Stimulated activated CD4-positive, alpha-beta T cell treated with anti-CD3 and anti-CD28 coated beads, Interleukin-15, amount 100 ng/mL, for 24 hours (primary cell): ENCODE measurements around the gene SARS2.
"Not testable (repeated sequence)": the region's sequence is repeated elsewhere in the genome, so short reads cannot be mapped to it uniquely, and the experiment has no call there.

Experiments used
- DNase-seq: peaks from one replicate; pipeline ENCODE4 v3.0.0-alpha.2; 2020

SARS2 gene

GRCh38 chr19:38929929-38930775 lies at the start of gene SARS2:
Gene SARS2 (minus strand): TSS chr19:38930763. CDS start chr19:38930736, 27 bp downstream.
- DNase-seq = peak; percentile 91

- no peak for DNase-seq
Measured at GRCh38 chr19:38979812-38980211, 49.2 kb upstream of the SARS2 start.

GRCh38 chr19:38978326-38978689 lies 47.7 kb upstream of the SARS2 start:
- no peak for DNase-seq

- DNase-seq = peak; percentile 81
Measured at GRCh38 chr19:38977445-38978325, 47.1 kb upstream of the SARS2 start.

GRCh38 chr19:38975861-38976271 lies 45.3 kb upstream of the SARS2 start:
- no peak for DNase-seq

- no peak for DNase-seq
Measured at GRCh38 chr19:38975214-38975860, 44.8 kb upstream of the SARS2 start, which contains the start of gene FBXO17. Gene FBXO17 (minus strand): TSS chr19:38975742. CDS start chr19:38950319, 25,423 bp downstream.

GRCh38 chr19:38974624-38975213 lies 44.2 kb upstream of the SARS2 start:
- no peak for DNase-seq

GRCh38 chr19:38971672-38972071 lies 41.1 kb upstream of the SARS2 start:
- no peak for DNase-seq

GRCh38 chr19:38970664-38971532 lies 40.3 kb upstream of the SARS2 start:
- DNase-seq = no peak

- DNase-seq = not testable (repeated sequence)
Measured at GRCh38 chr19:38966149-38966548, 35.6 kb upstream of the SARS2 start.

- DNase-seq = no peak
Measured at GRCh38 chr19:38964738-38965137, 34.2 kb upstream of the SARS2 start.

- DNase-seq = no peak
Measured at GRCh38 chr19:38959618-38960017, 29.1 kb upstream of the SARS2 start.

GRCh38 chr19:38958301-38958700 lies 27.7 kb upstream of the SARS2 start:
- DNase-seq = no peak

GRCh38 chr19:38956264-38956663 lies 25.7 kb upstream of the SARS2 start:
- DNase-seq = no peak

GRCh38 chr19:38953677-38954076 lies 23.1 kb upstream of the SARS2 start:
- DNase-seq = no peak

- DNase-seq = peak; percentile 41
Measured at GRCh38 chr19:38952395-38953165, 22.0 kb upstream of the SARS2 start.

GRCh38 chr19:38951187-38951586 lies 20.6 kb upstream of the SARS2 start:
- no peak for DNase-seq

GRCh38 chr19:38949580-38950367 lies 19.2 kb upstream of the SARS2 start:
- DNase-seq = peak; percentile 94

GRCh38 chr19:38946229-38947010 lies 15.9 kb upstream of the SARS2 start:
- DNase-seq = no peak
